Coronary artery (tissue), 2 donors: Measurements from ENCODE around the gene NRARP.

Experiments used
- DNase-seq: peaks from one replicate; pipeline ENCODE4 v3.0.0-alpha.2; 2017; ENCODE audit warnings: low spot score
- H3K27ac ChIP-seq, 2 donors: fragments of 200-600 bp; sonication (generic); one replicate each; pipeline ENCODE4 v1.5.1; 2016 to 2019
- H3K4me3 ChIP-seq: fragments of 200-600 bp; sonication (generic); 2 replicates; pipeline ENCODE4 v1.5.1; 2016; ENCODE audit warnings: mild to moderate bottlenecking, moderate library complexity
- TF ChIP-seq, protein P1 (sequence below): fragments of 200-600 bp; sonication (generic); IDR thresholded peaks from one replicate; pipeline ENCODE4 v1.5.1; 2019; ENCODE audit warnings: antibody characterized with exemption

The NRARP gene

DNA sequence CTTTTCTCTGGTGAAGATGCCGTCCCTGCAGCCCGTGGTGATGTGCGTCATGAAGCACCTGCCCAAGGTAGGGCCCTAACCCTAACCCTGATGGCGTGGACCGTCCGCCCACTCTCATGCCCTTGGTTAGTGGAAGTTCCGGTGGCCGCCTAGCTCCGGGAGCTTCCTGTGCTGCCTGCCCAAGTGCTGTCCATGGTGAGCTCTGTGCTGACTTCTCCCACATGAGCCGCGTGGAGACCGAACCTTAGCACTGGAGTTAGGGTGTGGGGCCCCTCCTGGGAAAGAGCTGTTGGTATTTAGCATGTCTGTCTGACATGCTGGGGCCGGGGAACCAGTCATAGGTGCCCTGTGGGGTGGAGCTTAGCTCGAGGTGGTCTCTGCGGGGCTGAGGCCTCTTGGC is 45.7 kb downstream of the NRARP start:
- TF ChIP-seq, protein P1, sequence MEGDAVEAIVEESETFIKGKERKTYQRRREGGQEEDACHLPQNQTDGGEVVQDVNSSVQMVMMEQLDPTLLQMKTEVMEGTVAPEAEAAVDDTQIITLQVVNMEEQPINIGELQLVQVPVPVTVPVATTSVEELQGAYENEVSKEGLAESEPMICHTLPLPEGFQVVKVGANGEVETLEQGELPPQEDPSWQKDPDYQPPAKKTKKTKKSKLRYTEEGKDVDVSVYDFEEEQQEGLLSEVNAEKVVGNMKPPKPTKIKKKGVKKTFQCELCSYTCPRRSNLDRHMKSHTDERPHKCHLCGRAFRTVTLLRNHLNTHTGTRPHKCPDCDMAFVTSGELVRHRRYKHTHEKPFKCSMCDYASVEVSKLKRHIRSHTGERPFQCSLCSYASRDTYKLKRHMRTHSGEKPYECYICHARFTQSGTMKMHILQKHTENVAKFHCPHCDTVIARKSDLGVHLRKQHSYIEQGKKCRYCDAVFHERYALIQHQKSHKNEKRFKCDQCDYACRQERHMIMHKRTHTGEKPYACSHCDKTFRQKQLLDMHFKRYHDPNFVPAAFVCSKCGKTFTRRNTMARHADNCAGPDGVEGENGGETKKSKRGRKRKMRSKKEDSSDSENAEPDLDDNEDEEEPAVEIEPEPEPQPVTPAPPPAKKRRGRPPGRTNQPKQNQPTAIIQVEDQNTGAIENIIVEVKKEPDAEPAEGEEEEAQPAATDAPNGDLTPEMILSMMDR = no peak
- no peak overlapping the region for H3K27ac ChIP-seq
- DNase-seq = no peak
- H3K4me3 ChIP-seq = peak overlapping the region; percentile 93

DNA sequence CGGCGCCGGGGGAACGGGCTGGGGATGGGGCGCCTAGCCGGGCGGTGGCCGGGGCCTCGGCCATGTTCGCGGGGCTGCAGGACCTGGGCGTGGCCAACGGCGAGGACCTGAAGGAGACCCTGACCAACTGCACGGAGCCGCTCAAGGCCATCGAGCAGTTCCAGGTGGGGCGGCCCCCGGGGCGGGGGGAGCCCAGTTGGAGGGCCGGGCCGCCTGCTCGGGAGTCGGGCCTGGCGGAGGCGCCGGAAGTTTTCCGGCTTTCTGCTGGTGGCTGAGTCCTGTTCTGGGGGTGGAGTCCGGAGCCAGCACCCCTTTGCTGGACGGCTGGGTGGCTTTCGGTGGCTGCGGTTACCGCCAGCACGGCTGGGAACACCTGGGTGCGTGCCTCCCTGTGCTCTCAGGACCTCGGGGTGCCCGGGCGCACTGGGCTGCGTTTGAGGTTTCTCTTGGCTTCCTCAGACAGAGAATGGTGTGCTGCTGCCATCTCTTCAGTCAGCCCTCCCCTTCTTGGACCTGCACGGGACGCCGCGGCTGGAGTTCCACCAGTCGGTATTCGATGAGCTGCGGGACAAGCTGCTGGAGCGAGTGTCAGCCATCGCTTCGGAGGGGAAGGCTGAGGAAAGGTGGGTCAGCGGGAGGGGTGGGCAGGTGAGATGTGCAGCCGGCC is 46.5 kb downstream of the NRARP start:
- TF ChIP-seq, protein P1 = no peak
- H3K27ac ChIP-seq = peak overlapping the region; percentile 45 to 81
- no peak for DNase-seq
- peak overlapping the region; percentile 93 for H3K4me3 ChIP-seq

DNA sequence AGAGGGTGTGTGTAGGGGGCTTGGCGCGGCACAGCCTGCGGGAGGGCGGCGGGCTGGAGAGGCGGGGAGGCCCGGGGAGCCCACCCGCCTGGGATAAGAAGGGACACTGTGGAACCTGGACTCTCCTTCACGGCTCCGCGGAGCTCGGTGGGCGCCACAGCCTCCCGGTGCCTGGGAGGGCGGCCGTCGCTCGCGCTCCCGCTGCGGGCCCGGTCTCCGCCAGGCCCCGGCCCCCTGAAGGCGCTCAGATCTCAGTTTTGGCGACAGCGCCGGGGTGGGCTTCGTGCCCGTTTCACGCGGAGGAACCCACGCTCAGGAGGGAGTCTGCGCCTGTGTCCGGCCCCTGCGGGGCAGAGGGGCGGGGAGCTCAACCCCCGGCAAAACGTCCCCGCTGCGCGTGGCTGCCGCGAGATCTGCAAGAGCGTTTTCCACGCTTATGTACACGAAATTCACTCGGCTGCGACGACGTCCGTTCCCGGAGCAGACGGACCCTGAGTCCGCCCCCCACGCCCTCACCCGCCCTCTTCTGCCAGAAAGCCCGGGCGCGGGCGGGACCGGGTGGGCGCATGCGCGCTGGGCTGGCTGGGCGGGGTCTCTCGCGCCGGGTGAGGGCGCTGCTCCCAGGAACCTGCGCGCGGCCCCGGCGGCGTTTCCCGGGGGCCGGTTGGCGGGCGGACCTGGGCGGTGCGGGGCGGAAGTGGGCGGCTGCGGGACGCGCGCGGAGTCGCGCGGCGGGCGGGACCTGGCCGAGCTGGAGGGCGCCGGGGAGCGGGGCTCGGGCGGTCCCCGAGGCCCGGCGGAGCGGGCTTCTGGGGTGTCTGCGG is 47.2 kb downstream of the NRARP start, which contains the start of gene NELFB:
Gene NELFB, plus strand, starts transcription at position 704 of the 824 bp plus-strand sequence.
- peak; percentile 91 for DNase-seq

DNA sequence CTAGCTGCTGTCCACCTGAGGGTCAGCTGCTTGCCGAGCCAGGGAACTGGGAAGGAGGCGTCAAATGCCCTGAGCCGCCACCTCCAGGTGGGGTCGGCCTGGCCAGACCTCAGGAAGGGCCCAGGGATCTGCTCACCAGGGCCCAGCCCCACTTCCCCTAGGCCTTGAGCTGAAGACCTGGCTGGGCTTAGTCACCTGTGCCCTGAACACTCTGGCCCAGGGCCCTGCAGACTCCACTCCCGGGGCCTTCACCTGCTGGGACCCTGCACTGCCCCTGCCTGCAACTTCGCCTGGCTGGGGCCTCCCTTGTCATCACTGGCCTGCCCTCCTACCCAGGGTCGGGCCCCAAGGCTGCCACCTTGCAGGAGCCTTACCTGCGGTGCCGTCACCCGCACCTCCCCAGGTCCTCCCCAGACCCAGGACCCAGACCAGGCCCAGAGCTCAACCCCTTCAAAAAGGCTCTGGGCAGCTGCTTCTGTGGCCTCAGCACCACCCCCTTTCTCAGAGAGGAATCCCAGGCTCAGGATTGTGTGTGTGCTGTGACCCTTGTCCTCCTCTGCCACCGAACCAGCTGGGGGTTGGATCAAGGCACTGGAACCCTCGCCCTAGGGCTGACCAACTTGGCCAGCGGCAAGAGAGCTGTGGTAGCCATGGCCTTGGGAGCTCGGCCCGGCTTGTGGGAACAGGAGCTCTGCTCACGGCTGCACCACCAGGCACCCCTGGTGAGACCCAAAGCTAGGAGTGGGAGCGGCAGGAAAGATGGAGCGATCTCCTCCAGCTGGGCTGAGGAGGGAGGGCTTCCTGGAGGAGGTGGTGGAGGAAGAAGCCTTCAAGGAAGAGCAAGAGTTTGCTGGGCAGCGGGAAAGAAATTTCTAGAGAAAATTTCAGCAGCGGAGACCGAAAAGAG is 48.1 kb downstream of the NRARP start:
- peak overlapping the region in 1 of 2 donors; percentile 81 for H3K27ac ChIP-seq
- no peak for DNase-seq
- TF ChIP-seq, protein P1 = no peak
- H3K4me3 ChIP-seq = peak overlapping the region; percentile 93

More for the DNA sequence above, 47.2 kb downstream of the NRARP start, which contains the start of gene NELFB:
- peak within 1 kb of the TSS; percentile 45 to 81 for H3K27ac ChIP-seq
- TF ChIP-seq, protein P1 = no peak
- peak within 1 kb of the TSS; percentile 93 for H3K4me3 ChIP-seq

DNA sequence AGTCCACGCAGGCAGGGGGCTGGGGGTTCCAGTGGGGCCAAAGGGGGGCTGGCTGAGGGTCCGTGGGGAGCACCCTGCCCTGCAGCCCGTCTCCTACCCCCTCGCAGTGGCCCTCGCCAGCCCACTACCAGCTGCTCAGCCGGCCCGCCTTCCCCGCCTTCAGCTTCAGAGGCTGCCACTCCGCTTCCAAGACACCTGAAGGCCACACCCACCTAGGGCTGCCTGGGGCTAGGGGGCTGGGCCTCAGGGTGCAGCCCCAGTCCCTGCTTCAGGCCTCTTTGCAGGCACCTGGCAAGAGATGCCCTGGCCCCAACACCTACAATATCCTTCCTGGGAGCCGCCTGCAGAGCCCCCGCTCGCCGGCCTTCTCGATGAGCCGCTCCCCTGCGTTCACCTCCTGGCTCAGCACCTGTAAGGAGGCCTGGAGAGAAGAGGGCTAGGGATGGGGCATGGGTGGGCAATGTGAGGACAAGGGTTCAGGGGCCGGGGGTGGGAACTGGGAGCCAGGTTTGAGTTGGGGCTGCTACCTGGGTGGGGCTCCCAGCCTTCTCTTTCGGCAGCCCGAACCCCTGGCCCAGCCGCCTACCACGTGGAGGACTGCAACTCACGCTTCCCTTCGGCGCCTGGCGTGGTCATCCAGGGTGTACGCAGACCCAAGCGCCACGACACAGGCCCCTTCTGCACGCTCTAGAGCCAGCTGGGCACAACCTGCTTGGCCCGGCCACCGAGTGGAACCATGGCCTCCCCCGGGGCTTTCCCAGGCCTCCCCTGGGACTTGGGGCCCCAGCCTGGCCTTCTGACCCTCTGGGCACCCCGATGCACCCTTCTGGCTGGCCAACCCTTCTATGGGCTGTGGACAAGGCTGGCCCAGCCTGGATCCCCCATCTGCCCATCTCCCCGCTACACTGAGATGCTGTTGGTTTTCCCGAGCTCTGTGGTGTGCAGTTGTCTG is 49.2 kb downstream of the NRARP start:
- Histone ChIP-seq H3K4me3 (no peak overlapping the region), H3K27ac (no peak overlapping the region)
- TF ChIP-seq, protein P1 = no peak
- DNase-seq = no peak
